Caco-2 (cell line): ENCODE data around the gene IDH2. TPM values are rescaled to one million over a fixed set of nuclear protein-coding genes. Genes with fewer than 3 reads are reported as not detected.

Source experiments
- BruUV-seq: library from RNA; stranded (reverse); fragments of 400-500 nt; replicated peaks from 2 replicates; lab custom pipeline; 2021; lab: Mats Ljungman, UMichigan
- CTCF ChIA-PET: fragments of 300-600 bp; sonication (Branson Sonifier 250); formaldehyde crosslinking; loops from one replicate; lab custom pipeline; 2022; ENCODE audit warnings: antibody characterized with exemption; lab: Charles Lee
- POLR2A ChIA-PET: fragments of 300-600 bp; sonication (Branson Sonifier 250); formaldehyde crosslinking; loops from one replicate; lab custom pipeline; 2022; ENCODE audit warnings: antibody characterized with exemption; lab: Charles Lee
- DNase-seq, 2 experiments: peaks; one replicate each; pipeline versions ENCODE4 v3.0.0 to v3.0.0-alpha.2; 2020 to 2022
- H3K27me3 ChIP-seq: replicated peaks from 2 replicates; pipeline ENCODE4 v1.6.0; 2011; ENCODE audit warnings: low read length; ENCODE audit not compliant: control insufficient read depth, insufficient read depth
- H3K36me3 ChIP-seq: 2 replicates; pipeline ENCODE4 v1.5.1; 2011; ENCODE audit warnings: low read length; ENCODE audit not compliant: control insufficient read depth, insufficient read depth
- H3K4me1 ChIP-seq: fragments of 250-450 bp; sonication (Bioruptor Pico); 2 replicates; pipeline ENCODE4 v1.5.1; 2020; ENCODE audit warnings: mild to moderate bottlenecking
- H3K4me3 ChIP-seq: 2 replicates; pipeline ENCODE4 v1.5.1; 2011; ENCODE audit warnings: low read depth, mild to moderate bottlenecking, control low read depth, low read length
- H3K9me3 ChIP-seq: fragments of 250-450 bp; sonication (Bioruptor Pico); 2 replicates; pipeline ENCODE4 v1.5.1; 2020; ENCODE audit warnings: mild to moderate bottlenecking, moderate library complexity
- H3K27ac Mint-ChIP-seq: one replicate; pipeline ENCODE4 v1.8.0; 2022; ENCODE audit warnings: mixed read lengths; ENCODE audit not compliant: unreplicated experiment
- H3K27me3 Mint-ChIP-seq: one replicate; pipeline ENCODE4 v1.8.0; 2022; ENCODE audit warnings: mixed read lengths; ENCODE audit not compliant: insufficient read depth, unreplicated experiment
- H3K36me3 Mint-ChIP-seq: one replicate; pipeline ENCODE4 v1.8.0; 2022; ENCODE audit warnings: mild to moderate bottlenecking, mixed read lengths; ENCODE audit not compliant: insufficient read depth, unreplicated experiment
- H3K4me1 Mint-ChIP-seq: one replicate; pipeline ENCODE4 v1.8.0; 2022; ENCODE audit warnings: low read depth, mixed read lengths; ENCODE audit not compliant: unreplicated experiment
- H3K4me3 Mint-ChIP-seq: one replicate; pipeline ENCODE4 v1.8.0; 2022; ENCODE audit warnings: mild to moderate bottlenecking, moderate library complexity, mixed read lengths; ENCODE audit not compliant: unreplicated experiment
- H3K9me3 Mint-ChIP-seq: one replicate; pipeline ENCODE4 v1.8.0; 2022; ENCODE audit warnings: mixed read lengths; ENCODE audit not compliant: unreplicated experiment
- intact Hi-C: fragments of 100-400 bp; cut with micrococcal nuclease; formaldehyde crosslinking; loops from one replicate; pipeline ENCODE4 v1.10.0; 2022; ENCODE audit not compliant: unreplicated experiment
- total RNA-seq: library from RNA; stranded (reverse); gene quantifications from 2 replicates; pipeline ENCODE4 v1.2.3, GENCODE V29; 2022
- TF ChIP-seq, protein P1 (sequence below), 2 experiments: fragments of 200-600 bp in 1 of 2; IDR thresholded peaks; 1 replicate in 1 of 2; 2 replicates in 1 of 2; pipeline versions ENCODE4 v1.5.1 to v1.8.0; 2011 to 2022; ENCODE audit warnings: antibody characterized with exemption in 1 of 2, control low read depth in 1 of 2, inconsistent platforms in 1 of 2, low read depth in 1 of 2, low read length in 1 of 2, mild to moderate bottlenecking in 1 of 2, moderate library complexity in 1 of 2; ENCODE audit not compliant: insufficient read depth in 1 of 2, severe bottlenecking in 1 of 2, unreplicated experiment in 1 of 2

IDH2 gene
- total RNA-seq, 1 experiment from 2014 or later: 28.7 TPM

DNA sequence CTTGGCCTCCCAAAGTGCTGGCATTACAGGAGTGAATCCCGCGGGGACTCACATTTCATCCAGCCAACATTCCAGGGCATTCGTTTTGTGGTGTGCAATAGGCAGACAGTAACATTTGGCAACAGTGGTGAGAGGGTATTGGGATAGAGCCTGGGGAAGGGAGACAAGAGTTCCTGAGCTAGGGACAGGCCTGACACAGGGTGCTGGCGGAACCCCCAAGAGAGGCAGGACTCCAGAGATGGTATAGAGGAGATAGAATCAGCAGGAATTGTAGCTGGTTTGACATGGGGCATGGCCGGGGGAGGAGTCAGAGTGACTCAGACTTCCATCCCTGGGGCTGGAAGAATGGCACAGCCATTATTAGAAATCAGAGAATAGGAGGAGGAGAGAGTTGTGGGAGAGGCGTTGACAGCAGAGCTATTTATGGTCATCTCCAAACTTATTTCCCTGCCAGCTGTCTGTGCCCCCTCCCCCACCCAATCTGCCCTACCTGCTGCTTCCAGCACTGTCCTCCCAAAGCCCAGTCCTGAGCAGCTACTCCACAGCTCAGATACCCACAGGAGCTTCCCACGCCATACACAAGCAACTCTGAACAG is 4.4 kb upstream of the IDH2 start:
- CTCF ChIA-PET: no interaction called here

DNA sequence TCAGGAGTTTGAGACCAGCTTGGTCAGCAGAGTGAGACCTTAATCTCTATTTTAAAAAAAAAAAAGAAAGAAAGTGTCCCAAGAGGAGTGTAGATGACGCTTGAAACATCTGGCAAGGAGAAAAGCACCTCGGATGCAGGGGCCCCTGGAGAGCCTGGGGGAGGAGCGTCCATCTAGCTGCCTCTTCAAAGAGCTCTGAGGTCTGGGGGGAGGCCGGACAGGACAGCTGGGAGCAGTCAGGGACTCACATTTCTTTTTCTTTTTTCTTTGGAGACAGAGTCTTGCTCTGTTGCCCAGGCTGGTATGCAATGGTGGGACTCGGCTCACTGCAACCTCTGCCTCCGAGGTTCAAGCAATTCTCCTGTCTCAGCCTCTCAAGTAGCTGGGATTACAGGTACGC is 3.3 kb upstream of the IDH2 start:
- intact Hi-C loops: no loop called here
- Mint-ChIP-seq H3K27me3 (no peaks in the 10 kb centered on the region), H3K27ac (no peak overlapping the region), H3K36me3 (no peaks in the 10 kb centered on the region), H3K9me3 (no peaks in the 10 kb centered on the region), H3K4me3 (no peak overlapping the region), H3K4me1 (peaks cover 24% of the 10 kb centered on the region)
- BruUV-seq: no TSS peak
- ChIA-PET POLR2A (no interaction called here), CTCF (interaction anchor here (0.5 kb wide), 1 partner anchor 44 kb away, joined by 3 read pairs; no protein-coding TSS in a partner anchor)
- Histone ChIP-seq H3K9me3 (no peaks in the 10 kb centered on the region), H3K36me3 (no peaks in the 10 kb centered on the region), H3K4me1 (peaks cover 9% of the 10 kb centered on the region; the same call in 1 of the 2 replicates), H3K4me3 (no peak overlapping the region), H3K27me3 (no peaks in the 10 kb centered on the region)
- TF ChIP-seq, protein P1, sequence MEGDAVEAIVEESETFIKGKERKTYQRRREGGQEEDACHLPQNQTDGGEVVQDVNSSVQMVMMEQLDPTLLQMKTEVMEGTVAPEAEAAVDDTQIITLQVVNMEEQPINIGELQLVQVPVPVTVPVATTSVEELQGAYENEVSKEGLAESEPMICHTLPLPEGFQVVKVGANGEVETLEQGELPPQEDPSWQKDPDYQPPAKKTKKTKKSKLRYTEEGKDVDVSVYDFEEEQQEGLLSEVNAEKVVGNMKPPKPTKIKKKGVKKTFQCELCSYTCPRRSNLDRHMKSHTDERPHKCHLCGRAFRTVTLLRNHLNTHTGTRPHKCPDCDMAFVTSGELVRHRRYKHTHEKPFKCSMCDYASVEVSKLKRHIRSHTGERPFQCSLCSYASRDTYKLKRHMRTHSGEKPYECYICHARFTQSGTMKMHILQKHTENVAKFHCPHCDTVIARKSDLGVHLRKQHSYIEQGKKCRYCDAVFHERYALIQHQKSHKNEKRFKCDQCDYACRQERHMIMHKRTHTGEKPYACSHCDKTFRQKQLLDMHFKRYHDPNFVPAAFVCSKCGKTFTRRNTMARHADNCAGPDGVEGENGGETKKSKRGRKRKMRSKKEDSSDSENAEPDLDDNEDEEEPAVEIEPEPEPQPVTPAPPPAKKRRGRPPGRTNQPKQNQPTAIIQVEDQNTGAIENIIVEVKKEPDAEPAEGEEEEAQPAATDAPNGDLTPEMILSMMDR (IDR thresholded peaks at IDR 0.05; ENCODE audit: insufficient read depth in 1 of 2, low read depth in 1 of 2, low read length in 1 of 2, severe bottlenecking in 1 of 2, unreplicated experiment in 1 of 2): no peak
- DNase-seq: no peak

More for the DNA sequence above, 4.4 kb upstream of the IDH2 start:
- Mint-ChIP-seq H3K27me3 (no peaks in the 10 kb centered on the region), H3K27ac (no peak overlapping the region), H3K36me3 (no peaks in the 10 kb centered on the region), H3K4me1 (peaks cover 24% of the 10 kb centered on the region), H3K9me3 (no peaks in the 10 kb centered on the region), H3K4me3 (no peak overlapping the region)
- intact Hi-C loops: no loop called here
- H3K4me3 ChIP-seq: no peak overlapping the region
- H3K36me3 ChIP-seq: no peaks in the 10 kb centered on the region
- no peaks in the 10 kb centered on the region for H3K27me3 ChIP-seq
- H3K9me3 ChIP-seq: no peaks in the 10 kb centered on the region
- TF ChIP-seq, protein P1 (IDR thresholded peaks at IDR 0.05; ENCODE audit: insufficient read depth in 1 of 2, low read depth in 1 of 2, low read length in 1 of 2, severe bottlenecking in 1 of 2, unreplicated experiment in 1 of 2): no peak
- POLR2A ChIA-PET: no interaction called here
- peaks cover 2% of the 10 kb centered on the region; the same call in 1 of the 2 replicates for H3K4me1 ChIP-seq
- no TSS peak for BruUV-seq
- no peak for DNase-seq

- TF ChIP-seq, protein P1 (IDR thresholded peaks at IDR 0.05; ENCODE audit: insufficient read depth in 1 of 2, low read depth in 1 of 2, low read length in 1 of 2, severe bottlenecking in 1 of 2, unreplicated experiment in 1 of 2): no peak
- no peak overlapping the region for H3K27ac Mint-ChIP-seq
- Histone ChIP-seq H3K4me3 (no peak overlapping the region), H3K9me3 (no peaks in the 10 kb centered on the region), H3K36me3 (no peaks in the 10 kb centered on the region), H3K27me3 (no peaks in the 10 kb centered on the region), H3K4me1 (peaks cover 9% of the 10 kb centered on the region; the same call in 1 of the 2 replicates)
- peaks cover 24% of the 10 kb centered on the region for H3K4me1 Mint-ChIP-seq
- no TSS peak for BruUV-seq
- no peaks in the 10 kb centered on the region for H3K9me3 Mint-ChIP-seq
- H3K36me3 Mint-ChIP-seq: no peaks in the 10 kb centered on the region
- peak in 1 of 2 experiments; percentile 48 for DNase-seq
- H3K27me3 Mint-ChIP-seq: no peaks in the 10 kb centered on the region
- ChIA-PET POLR2A (no interaction called here), CTCF (no interaction called here)
- intact Hi-C loops: no loop called here
- H3K4me3 Mint-ChIP-seq: no peak overlapping the region
Measured at GRCh38 chr15:90104551-90104950, 2.3 kb upstream of the IDH2 start.
